Mesenteric fat pad (tissue), 1 donor: ENCODE results near the gene ST6GALNAC5. TPM values are rescaled to one million over a fixed set of nuclear protein-coding genes. Genes with fewer than 3 reads are reported as not detected.
"Not testable (repeated sequence)": the region's sequence is repeated elsewhere in the genome, so short reads cannot be mapped to it uniquely, and the experiment has no call there.

Experiments
- DNase-seq: peaks from one replicate; pipeline ENCODE4 v3.0.0-alpha.2; 2020; ENCODE audit warnings: low spot score
- total RNA-seq: library from RNA; stranded (reverse); fragmentation: NEBNext Ultra II Directional; extraction: Animal tissue kit (Norgen Biotek cat#: 25700); gene quantifications from one replicate; pipeline ENCODE4 v1.2.1, GENCODE V29; 2021
- donor health status: DM: yes; HTN: yes; CAD: no.

The ST6GALNAC5 gene
- total RNA-seq, 1 donor from 2014 or later: 0.58 TPM

DNA sequence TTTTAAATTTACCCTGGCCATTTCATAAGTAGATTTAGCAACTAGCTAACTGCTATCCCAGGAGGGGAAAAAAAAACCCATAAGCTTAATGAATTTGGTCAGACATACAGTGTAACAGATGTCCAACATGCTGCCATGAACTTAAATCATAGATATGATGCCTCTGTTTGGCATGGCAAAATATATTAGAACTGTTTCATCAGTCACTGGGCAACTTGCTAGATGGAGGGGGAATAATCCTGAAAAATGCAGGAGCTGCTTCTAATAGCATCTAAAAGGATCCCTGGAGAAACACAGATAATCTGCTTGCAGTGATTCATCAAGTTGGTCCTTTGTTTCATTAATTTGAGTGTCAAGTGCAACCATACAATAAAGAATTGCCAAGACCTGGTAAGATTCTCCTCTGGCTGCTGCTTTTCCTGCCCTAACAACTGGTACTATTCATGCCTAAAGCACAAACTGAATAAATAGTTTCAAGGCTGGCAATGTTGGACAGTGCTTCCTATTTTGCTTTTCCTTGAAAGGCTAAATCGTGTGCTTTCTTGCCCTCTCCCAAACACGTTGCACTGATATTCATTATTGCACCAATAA lies 1.5 kb upstream of the ST6GALNAC5 start:
- no peak for DNase-seq

DNA sequence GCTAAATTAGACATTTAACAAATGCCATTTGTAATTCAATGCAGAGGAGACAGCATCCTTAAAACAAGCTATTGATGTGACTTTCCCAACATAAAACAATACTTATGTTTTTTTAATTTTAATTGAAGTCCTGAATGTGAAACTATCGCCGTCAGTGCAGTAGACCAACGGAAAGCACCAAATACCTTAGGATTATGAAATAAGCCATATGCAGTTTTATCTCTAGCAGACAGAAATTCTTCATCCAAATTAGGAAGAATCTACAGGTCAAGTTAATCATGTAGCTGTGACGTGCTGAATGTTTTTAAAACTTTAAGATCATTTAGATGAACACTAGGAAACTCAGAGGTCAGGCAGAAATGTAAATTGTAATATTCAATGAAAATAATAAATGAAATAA lies 714 bp upstream of the ST6GALNAC5 start:
- DNase-seq: no peak

DNA sequence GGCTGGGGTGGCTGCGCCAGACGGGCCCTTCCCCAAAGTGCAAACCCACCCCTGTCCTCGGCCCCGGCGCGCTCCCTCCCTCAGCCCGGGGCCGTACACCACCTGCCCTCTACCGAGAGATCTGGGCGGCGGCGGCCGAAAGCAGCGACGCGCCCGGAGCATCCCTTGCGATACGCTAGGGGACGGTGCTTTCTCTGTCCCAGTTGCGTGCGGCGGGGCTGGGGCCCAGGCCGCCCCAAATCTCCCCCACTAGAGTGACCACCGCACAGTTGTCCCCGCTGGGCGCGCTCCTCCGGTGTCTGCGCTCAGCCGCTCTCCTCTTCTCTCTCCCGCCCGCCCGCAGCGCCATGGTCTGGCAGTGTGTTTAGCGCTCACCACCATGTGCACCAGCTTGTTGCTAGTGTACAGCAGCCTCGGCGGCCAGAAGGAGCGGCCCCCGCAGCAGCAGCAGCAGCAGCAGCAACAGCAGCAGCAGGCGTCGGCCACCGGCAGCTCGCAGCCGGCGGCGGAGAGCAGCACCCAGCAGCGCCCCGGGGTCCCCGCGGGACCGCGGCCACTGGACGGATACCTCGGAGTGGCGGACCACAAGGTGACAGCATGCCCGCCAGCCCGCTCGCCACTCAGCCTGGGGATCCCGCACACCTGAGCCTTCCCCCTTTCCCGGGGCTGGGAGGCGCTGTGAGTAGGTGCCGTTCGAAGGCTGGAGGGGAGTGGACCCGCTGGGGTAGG lies 1.0 kb downstream of the ST6GALNAC5 start:
- no peak for DNase-seq

- DNase-seq: no peak
These were observed 1.6 kb downstream of the ST6GALNAC5 start for GRCh38 chr1:76868916-76869315.

DNA sequence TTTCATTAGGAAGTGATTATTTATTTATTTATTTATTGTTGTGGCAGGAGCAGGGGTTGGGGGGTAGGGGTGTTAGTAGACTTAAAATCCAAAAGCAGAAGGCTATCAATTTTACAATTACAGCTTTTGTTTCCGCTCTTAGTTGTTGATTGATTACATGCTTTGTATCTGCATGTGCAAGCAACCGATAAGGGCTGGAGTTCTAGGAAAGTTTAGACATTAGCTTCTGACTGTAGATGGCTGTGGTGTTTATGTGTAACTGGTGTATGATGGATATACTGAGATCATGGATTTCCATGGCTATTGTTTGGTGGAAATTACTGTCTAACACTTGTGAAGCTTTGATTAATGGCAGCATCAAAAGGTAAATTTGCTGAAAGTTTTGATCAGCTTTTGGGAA lies 2.8 kb downstream of the ST6GALNAC5 start:
- DNase-seq: no peak

DNA sequence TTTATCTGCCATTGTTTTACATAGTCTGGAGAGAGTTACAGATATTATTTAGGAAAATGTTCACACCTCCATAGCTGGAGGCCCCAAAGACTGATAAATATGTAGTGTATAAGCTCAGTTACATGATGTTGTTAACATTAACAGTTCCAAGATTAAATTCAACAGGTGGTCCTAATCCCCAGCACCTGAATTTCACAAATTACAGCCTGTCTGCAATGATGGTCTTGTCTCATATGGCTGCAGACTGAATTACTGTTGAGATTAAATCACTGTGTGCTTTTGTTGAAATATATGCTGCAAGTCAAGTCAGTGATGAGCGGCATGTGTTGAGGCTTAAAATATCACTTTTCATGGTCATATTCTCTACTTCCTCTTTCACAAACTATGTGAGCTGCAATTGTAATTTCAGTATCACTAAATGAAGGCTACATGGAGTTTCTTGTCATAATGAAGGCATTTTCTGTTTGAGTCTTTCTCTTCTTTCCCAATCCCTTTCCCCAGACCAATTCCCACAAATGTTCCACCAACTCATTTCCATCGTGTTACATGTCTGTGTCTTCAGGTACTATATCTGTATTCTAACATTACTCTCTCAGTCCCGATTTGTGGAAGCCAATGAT lies 4.2 kb downstream of the ST6GALNAC5 start:
- DNase-seq: no peak

GRCh38 chr1:76872944-76873343 lies 5.7 kb downstream of the ST6GALNAC5 start:
- no peak for DNase-seq

- DNase-seq: no peak
These were observed 9.5 kb downstream of the ST6GALNAC5 start for GRCh38 chr1:76876655-76877395.

GRCh38 chr1:76879014-76879413 lies 11.7 kb downstream of the ST6GALNAC5 start:
- not testable (repeated sequence) for DNase-seq

GRCh38 chr1:76881762-76882161 lies 14.5 kb downstream of the ST6GALNAC5 start:
- no peak for DNase-seq

- DNase-seq: no peak
These were observed 24.8 kb downstream of the ST6GALNAC5 start for GRCh38 chr1:76891931-76892622.

DNA sequence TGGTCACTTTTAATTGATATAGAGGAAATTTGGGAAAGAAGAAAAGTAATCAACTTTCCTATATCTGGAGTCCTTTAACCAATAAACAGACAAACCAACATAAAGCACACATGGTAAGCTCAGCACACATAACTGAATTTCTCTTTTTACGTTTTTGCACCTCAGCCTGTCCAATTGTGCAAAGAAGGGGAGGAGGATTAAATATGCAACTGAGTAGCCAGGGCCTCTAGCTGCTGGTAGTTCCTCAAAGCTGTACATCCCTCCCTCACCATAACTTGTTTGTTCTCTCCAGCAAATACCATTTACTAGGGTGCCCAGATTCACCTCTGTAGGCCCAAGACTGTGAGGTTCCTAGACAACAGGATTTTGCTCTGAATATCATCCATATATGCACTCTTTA lies 25.4 kb downstream of the ST6GALNAC5 start:
- no peak for DNase-seq

DNA sequence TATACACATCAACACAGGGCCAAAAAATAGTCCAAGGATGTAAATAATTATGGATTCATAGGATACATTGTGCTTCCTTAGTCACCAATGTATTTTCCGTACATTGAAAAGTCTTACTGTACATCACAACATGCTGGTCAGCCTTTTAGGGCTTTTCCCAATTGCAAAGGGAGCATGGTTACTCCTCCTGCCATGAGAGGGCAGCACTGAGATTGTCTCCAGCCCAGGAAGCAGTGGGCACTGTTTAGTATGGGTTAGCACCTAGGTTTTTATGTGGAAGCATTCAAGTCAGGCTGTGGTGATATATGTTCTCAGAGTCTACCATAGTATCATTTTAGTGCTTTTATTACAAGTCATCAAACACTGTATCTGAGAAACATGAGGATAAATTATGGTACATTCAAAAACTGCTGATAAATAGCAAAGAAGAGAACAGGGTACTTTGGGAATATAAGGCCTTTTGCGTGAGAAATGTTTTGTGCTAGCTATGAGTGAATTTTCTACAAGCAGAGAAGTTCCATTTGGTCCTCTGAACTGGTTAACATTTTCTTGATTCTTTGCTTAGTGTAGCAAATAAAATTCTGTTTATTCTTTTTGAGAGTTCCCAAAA lies 34.0 kb downstream of the ST6GALNAC5 start:
- DNase-seq: no peak

DNA sequence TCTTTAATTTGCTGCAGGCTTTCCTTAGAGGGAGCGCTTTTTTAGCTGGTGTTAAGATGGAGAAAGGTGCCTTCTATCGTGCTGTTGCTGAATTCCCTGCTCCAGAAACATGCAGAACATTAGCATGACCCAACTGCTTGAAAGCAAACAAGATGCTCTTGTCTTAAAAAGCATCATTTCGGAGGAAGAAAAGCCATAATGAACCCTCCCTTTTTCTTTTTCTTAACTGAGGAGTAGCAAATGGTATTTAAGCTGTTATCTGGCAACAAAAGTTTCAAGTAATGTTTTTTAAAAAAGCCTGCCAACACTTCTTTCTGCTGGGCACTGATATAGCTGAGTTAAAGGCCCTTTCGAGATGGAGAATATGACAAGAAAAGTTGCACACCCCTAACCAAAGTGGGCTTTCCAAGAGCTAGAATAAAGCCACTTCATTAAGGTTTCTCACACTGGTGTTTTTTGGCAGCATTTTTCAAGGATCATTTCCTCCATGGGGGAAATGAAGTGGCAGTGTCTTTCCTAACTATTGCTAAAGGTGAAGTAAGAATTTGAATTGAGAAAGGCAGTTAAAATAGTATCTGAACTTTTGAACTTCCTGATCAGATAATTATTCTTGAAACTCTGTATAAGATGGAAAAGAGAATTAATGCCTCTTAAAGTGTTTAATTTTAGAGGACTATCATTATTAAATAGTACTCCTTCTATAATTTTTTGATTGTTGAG lies 38.8 kb downstream of the ST6GALNAC5 start:
- no peak for DNase-seq

GRCh38 chr1:76909311-76909710 lies 42.0 kb downstream of the ST6GALNAC5 start:
- no peak for DNase-seq

DNA sequence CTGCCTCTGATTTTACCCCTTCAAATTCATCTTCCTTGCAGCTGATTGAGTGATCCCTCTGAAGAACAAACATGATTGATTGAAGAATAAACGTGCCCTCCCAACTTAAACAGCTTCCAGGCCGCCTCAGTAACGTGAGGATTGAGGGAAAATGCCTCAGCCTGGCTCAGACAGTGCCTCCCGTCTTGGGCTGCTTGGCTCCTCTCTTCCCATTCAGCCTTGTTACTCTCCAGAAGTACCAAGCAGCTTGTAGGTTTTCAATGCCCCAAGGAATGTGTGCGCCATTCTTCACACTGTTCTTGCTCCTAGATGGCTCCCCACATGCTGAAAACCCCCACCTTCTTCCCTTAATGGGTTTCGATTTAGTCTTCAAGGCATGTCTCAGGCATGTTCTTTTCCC lies 51.8 kb downstream of the ST6GALNAC5 start:
- no peak for DNase-seq

- no peak for DNase-seq
These were observed 54.3 kb downstream of the ST6GALNAC5 start for GRCh38 chr1:76921590-76921989.

- DNase-seq: no peak
These were observed 58.5 kb downstream of the ST6GALNAC5 start for GRCh38 chr1:76925825-76926224.

GRCh38 chr1:76928522-76928921 lies 61.2 kb downstream of the ST6GALNAC5 start:
- no peak for DNase-seq

DNA sequence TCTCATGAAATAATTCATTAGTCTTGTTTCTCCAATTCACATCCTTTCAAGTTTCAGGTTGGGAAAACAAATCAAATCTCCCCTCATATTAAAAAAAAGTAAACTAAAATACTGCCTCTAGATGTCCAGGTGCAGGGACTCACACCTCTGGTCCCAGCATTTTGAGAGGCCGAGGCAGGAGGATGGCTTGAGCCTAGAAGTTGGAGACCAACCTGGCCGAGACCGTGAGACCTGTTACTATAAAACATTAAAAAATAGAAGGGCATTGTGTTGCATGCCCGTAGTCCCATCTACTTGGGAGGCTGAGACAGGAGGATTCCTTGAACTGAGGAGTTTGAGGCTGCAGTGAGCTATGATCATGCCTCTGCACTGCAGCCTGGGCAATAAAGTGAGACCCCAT lies 61.9 kb downstream of the ST6GALNAC5 start:
- DNase-seq: no peak
